Erythroblast (primary cell): ENCODE results near the gene ENOX2.

Experiments
- GATA1 ChIP-seq: IDR thresholded peaks from 2 replicates; pipeline ENCODE4 v1.6.1; 2011; ENCODE audit warnings: low read depth, mild to moderate bottlenecking, control low read depth, low read length, moderate library complexity
- POLR2A ChIP-seq: IDR thresholded peaks from 2 replicates; pipeline ENCODE4 v1.6.1; 2011; ENCODE audit warnings: mild to moderate bottlenecking, low read length

- TF ChIP-seq POLR2A (no peak), GATA1 (no peak)
Observed at GRCh38 chrX:130636277-130636676, 266.7 kb downstream of the ENOX2 start.
